ENCODE data around the gene F8A1. TPM values are rescaled to one million over a fixed set of nuclear protein-coding genes. Genes with fewer than 3 reads are reported as not detected.

F8A1 gene
- total RNA-seq, 1 experiment from 2014 or later, result 28.8 TPM

DNA sequence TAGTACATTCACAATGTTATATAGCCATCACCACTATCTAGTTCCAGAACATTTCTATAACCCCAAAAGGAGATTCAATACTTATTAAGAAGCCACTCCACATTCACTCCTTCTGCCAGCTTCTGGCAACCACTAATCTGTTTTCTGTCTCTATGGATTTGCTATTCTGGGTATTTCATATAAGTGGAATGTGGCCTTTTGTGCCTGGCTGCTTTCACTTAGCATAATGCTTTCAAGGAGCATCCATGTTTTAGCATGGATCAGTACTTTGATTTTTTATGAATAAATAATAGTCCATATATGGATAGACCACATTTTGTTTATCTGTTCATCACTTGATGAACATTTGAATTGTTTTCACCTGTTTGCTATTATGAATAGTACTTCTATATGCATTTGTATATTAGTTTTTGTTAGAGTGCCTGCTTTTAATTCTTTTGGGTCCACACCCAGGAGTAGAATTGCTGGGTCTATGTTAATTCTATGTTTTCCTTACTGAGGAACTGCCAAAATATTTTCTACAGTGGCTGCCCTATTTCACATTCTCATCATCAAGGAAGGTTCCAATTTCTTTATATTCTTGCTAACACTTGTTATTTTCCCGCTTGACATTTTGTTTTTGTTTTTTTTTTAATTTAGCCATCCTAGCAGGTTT, 35.1 kb upstream of the F8A1 start:
- no peak overlapping the region for H2AFZ ChIP-seq (ENCODE audit: low read depth, low read length, poor library complexity, severe bottlenecking)
- no peaks in the 10 kb centered on the region for H3K9me3 ChIP-seq (ENCODE audit: control insufficient read depth in 1 of 2, insufficient read depth in 1 of 2, low read depth in 1 of 2, low read length in 2 of 2)
- no peak for DNase-seq (ENCODE audit: low read depth, low spot score)
- H3K4me2 ChIP-seq (ENCODE audit: low read length), result no peak overlapping the region
- TF ChIP-seq, protein P1, sequence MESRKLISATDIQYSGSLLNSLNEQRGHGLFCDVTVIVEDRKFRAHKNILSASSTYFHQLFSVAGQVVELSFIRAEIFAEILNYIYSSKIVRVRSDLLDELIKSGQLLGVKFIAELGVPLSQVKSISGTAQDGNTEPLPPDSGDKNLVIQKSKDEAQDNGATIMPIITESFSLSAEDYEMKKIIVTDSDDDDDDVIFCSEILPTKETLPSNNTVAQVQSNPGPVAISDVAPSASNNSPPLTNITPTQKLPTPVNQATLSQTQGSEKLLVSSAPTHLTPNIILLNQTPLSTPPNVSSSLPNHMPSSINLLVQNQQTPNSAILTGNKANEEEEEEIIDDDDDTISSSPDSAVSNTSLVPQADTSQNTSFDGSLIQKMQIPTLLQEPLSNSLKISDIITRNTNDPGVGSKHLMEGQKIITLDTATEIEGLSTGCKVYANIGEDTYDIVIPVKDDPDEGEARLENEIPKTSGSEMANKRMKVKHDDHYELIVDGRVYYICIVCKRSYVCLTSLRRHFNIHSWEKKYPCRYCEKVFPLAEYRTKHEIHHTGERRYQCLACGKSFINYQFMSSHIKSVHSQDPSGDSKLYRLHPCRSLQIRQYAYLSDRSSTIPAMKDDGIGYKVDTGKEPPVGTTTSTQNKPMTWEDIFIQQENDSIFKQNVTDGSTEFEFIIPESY (IDR thresholded peaks at IDR 0.05; ENCODE audit: extremely low read depth, insufficient replicate concordance, low read length), result no peak
- no peak for TF ChIP-seq RAD21 (IDR thresholded peaks at IDR 0.05; ENCODE audit: low read depth)
- TF ChIP-seq SP1 (IDR thresholded peaks at IDR 0.05; ENCODE audit: low read depth), result no peak
- no peak for TF ChIP-seq CEBPB (IDR thresholded peaks at IDR 0.05; ENCODE audit: low read depth)
- no peak for TF ChIP-seq ZNF274 (IDR thresholded peaks at IDR 0.05; ENCODE audit: low read depth, low read length)
- no peak for TF ChIP-seq POLR2A (IDR thresholded peaks at IDR 0.05; ENCODE audit: borderline replicate concordance, extremely low read depth, insufficient read depth, insufficient read length)
- TF ChIP-seq ZFX (IDR thresholded peaks at IDR 0.05), result no peak
- no peak for TF ChIP-seq ELF1 (IDR thresholded peaks at IDR 0.05; ENCODE audit: borderline replicate concordance, low read depth)
- TF ChIP-seq, protein P2, sequence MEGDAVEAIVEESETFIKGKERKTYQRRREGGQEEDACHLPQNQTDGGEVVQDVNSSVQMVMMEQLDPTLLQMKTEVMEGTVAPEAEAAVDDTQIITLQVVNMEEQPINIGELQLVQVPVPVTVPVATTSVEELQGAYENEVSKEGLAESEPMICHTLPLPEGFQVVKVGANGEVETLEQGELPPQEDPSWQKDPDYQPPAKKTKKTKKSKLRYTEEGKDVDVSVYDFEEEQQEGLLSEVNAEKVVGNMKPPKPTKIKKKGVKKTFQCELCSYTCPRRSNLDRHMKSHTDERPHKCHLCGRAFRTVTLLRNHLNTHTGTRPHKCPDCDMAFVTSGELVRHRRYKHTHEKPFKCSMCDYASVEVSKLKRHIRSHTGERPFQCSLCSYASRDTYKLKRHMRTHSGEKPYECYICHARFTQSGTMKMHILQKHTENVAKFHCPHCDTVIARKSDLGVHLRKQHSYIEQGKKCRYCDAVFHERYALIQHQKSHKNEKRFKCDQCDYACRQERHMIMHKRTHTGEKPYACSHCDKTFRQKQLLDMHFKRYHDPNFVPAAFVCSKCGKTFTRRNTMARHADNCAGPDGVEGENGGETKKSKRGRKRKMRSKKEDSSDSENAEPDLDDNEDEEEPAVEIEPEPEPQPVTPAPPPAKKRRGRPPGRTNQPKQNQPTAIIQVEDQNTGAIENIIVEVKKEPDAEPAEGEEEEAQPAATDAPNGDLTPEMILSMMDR (IDR thresholded peaks at IDR 0.05 in 2 of 3, conservative IDR thresholded peaks at IDR 0.05 in 1 of 3; ENCODE audit: borderline replicate concordance in 1 of 3, insufficient read depth in 1 of 3, low read depth in 2 of 3, low read length in 2 of 3), result no peak
- TF ChIP-seq SRF (IDR thresholded peaks at IDR 0.05; ENCODE audit: low read depth), result no peak
- no peak for TF ChIP-seq TCF7L2 (IDR thresholded peaks at IDR 0.05; ENCODE audit: borderline replicate concordance, extremely low read depth, insufficient read depth, insufficient read length)
- no peak for TF ChIP-seq POLR2AphosphoS5 (IDR thresholded peaks at IDR 0.05; ENCODE audit: low read depth, low read length)
- no peak for TF ChIP-seq JUND (IDR thresholded peaks at IDR 0.05)
- no peak for TF ChIP-seq ATF3 (IDR thresholded peaks at IDR 0.05)
- no peak for TF ChIP-seq YY1 (IDR thresholded peaks at IDR 0.05; ENCODE audit: extremely low read depth, insufficient replicate concordance, low read depth, low read length)
- TF ChIP-seq, protein P3, sequence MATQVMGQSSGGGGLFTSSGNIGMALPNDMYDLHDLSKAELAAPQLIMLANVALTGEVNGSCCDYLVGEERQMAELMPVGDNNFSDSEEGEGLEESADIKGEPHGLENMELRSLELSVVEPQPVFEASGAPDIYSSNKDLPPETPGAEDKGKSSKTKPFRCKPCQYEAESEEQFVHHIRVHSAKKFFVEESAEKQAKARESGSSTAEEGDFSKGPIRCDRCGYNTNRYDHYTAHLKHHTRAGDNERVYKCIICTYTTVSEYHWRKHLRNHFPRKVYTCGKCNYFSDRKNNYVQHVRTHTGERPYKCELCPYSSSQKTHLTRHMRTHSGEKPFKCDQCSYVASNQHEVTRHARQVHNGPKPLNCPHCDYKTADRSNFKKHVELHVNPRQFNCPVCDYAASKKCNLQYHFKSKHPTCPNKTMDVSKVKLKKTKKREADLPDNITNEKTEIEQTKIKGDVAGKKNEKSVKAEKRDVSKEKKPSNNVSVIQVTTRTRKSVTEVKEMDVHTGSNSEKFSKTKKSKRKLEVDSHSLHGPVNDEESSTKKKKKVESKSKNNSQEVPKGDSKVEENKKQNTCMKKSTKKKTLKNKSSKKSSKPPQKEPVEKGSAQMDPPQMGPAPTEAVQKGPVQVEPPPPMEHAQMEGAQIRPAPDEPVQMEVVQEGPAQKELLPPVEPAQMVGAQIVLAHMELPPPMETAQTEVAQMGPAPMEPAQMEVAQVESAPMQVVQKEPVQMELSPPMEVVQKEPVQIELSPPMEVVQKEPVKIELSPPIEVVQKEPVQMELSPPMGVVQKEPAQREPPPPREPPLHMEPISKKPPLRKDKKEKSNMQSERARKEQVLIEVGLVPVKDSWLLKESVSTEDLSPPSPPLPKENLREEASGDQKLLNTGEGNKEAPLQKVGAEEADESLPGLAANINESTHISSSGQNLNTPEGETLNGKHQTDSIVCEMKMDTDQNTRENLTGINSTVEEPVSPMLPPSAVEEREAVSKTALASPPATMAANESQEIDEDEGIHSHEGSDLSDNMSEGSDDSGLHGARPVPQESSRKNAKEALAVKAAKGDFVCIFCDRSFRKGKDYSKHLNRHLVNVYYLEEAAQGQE (IDR thresholded peaks at IDR 0.05; ENCODE audit: low read depth), result no peak
- no peak for TF ChIP-seq FOSL1 (IDR thresholded peaks at IDR 0.05; ENCODE audit: low read depth)
- no peak for TF ChIP-seq SIN3A (IDR thresholded peaks at IDR 0.05; ENCODE audit: low read depth)
- no peaks in the 10 kb centered on the region for H3K27me3 ChIP-seq (ENCODE audit: insufficient read depth, low read length)
- CTCF ChIA-PET, result no interaction called here
- no peaks in the 10 kb centered on the region for H3K79me2 ChIP-seq (ENCODE audit: insufficient read depth, low read length)
- H4K20me1 ChIP-seq (ENCODE audit: insufficient read depth), result no peaks in the 10 kb centered on the region
- RAD21 ChIA-PET (ENCODE audit: low non-redundant PET in 1 of 2, low total read pairs in 2 of 2, uncharacterized antibody in 2 of 2, unreplicated experiment in 2 of 2), result no interaction called here
- ATAC-seq, result no peak
- intact Hi-C loops (cut with micrococcal nuclease), result no loop called here
- no peak overlapping the region for H3K27ac ChIP-seq (ENCODE audit: low read depth, low read length)
- POLR2A ChIA-PET, result no interaction called here
- BruUV-seq (replicated peaks), result no TSS peak
- H3K9ac ChIP-seq (ENCODE audit: low read length), result no peak overlapping the region
- H3K4me1 ChIP-seq (ENCODE audit: control insufficient read depth in 1 of 2, insufficient read depth in 2 of 2, low read length in 2 of 2), result no peaks in the 10 kb centered on the region
- no peak overlapping the region for H3K4me3 ChIP-seq (replicated peaks in 1 of 2; ENCODE audit: low read depth in 1 of 2, low read length in 2 of 2)
- no peaks in the 10 kb centered on the region for H3K9me2 ChIP-seq (ENCODE audit: insufficient read depth)
- no peaks in the 10 kb centered on the region for H3K36me3 ChIP-seq (ENCODE audit: control insufficient read depth in 1 of 2, insufficient read depth in 2 of 2, low read length in 2 of 2)
